GM12878 (cell line): ENCODE measurements around the gene COL26A1. TPM values are rescaled to one million over a fixed set of nuclear protein-coding genes. Genes with fewer than 3 reads are reported as not detected.
A peak's percentile ranks its signal among the peaks of the same experiment; 100 is the strongest.

ENCODE experiments used
- ATAC-seq: fragments of 200-7000 bp; cut with Tn5 transposase; 3 replicates; pipeline ENCODE4 v1.9.1; 2020; ENCODE audit warnings: mild to moderate bottlenecking, moderate library complexity
- BruUV-seq: library from RNA; stranded (reverse); fragments of 400-500 nt; replicated peaks from 2 replicates; lab custom pipeline; 2021; lab: Mats Ljungman, UMichigan
- CTCF ChIA-PET: fragments of 300-600 bp; sonication (Branson Sonifier 250); formaldehyde crosslinking; extraction: SDS; loops from one replicate; lab custom pipeline; 2021; ENCODE audit warnings: inconsistent platforms; lab: Yijun Ruan, JAX
- POLR2A ChIA-PET: fragments of 350-600 bp; formaldehyde crosslinking; extraction: SDS; loops from one replicate; lab custom pipeline; 2021; ENCODE audit warnings: inconsistent platforms; lab: Charles Lee
- RAD21 ChIA-PET: fragments of 300-600 bp; sonication (Branson Sonifier 250); formaldehyde crosslinking; loops from one replicate; lab custom pipeline; 2023; ENCODE audit warnings: antibody characterized with exemption; ENCODE audit not compliant: unreplicated experiment; lab: Charles Lee
- SMC1A ChIA-PET: fragments of 300-600 bp; sonication (Branson Sonifier 250); formaldehyde crosslinking; loops from one replicate; lab custom pipeline; 2023; ENCODE audit not compliant: unreplicated experiment, uncharacterized antibody; lab: Charles Lee
- DNase-seq: peaks from one replicate; pipeline ENCODE4 v3.0.0-alpha.2; 2011; ENCODE audit warnings: low read depth, low spot score
- FAIRE-seq: peaks from 3 replicates; lab custom pipeline; 2011; peaks lifted over from hg19 to GRCh38; lab: Jason Lieb, UNC
- H2AFZ ChIP-seq: 2 replicates; pipeline ENCODE4 v1.6.0; 2011; ENCODE audit warnings: low read depth, low read length, control low read depth; ENCODE audit not compliant: control insufficient read depth
- H3K27ac ChIP-seq: 2 replicates; pipeline ENCODE4 v1.5.1; 2011; ENCODE audit warnings: control low read depth; ENCODE audit not compliant: control insufficient read depth, insufficient read depth
- H3K27me3 ChIP-seq, 2 experiments: replicated peaks in 1 of 2; 2 replicates each; pipeline versions ENCODE4 v1.6.0 to v1.6.1; 2011; ENCODE audit warnings: low read length in 1 of 2; ENCODE audit not compliant: control insufficient read depth in 2 of 2, insufficient read depth in 2 of 2
- H3K36me3 ChIP-seq, 2 experiments: 2 replicates each; pipeline ENCODE4 v1.5.1; 2011; ENCODE audit warnings: low read length in 1 of 2; ENCODE audit not compliant: control insufficient read depth in 2 of 2, insufficient read depth in 2 of 2
- H3K4me1 ChIP-seq: 2 replicates; pipeline ENCODE4 v1.6.1; 2011; ENCODE audit warnings: mild to moderate bottlenecking, low read length, moderate library complexity, mixed read lengths; ENCODE audit not compliant: control insufficient read depth, insufficient read depth
- H3K4me2 ChIP-seq: 2 replicates; pipeline ENCODE4 v1.6.0; 2011; ENCODE audit warnings: control low read depth; ENCODE audit not compliant: control insufficient read depth, insufficient read depth
- H3K4me3 ChIP-seq: fragments of 200-600 bp; sonication (generic); 2 replicates; pipeline ENCODE4 v1.5.1; 2016
- H3K79me2 ChIP-seq: 2 replicates; pipeline ENCODE4 v1.6.0; 2011; ENCODE audit warnings: low read length; ENCODE audit not compliant: control insufficient read depth, insufficient read depth
- H3K9ac ChIP-seq: 2 replicates; pipeline ENCODE4 v1.8.0; 2011; ENCODE audit warnings: low read length, control low read depth, mixed read lengths; ENCODE audit not compliant: control insufficient read depth, insufficient read depth
- H3K9me3 ChIP-seq: replicated peaks from 3 replicates; pipeline ENCODE4 v1.5.1; 2011; ENCODE audit warnings: mild to moderate bottlenecking, low read length; ENCODE audit not compliant: control insufficient read depth, insufficient read depth
- H4K20me1 ChIP-seq: 2 replicates; pipeline ENCODE4 v1.6.0; 2011; ENCODE audit not compliant: control insufficient read depth, insufficient read depth
- BHLHE40 ChIP-seq, 2 experiments: fragments of 450-650 bp in 1 of 2; IDR thresholded peaks; 2 replicates each; pipeline ENCODE4 v1.6.1; 2011 to 2017; ENCODE audit warnings: low read depth in 2 of 2, borderline replicate concordance in 1 of 2, improper control_type of control experiment in 1 of 2, low read length in 1 of 2, mild to moderate bottlenecking in 1 of 2
- FOS ChIP-seq: IDR thresholded peaks from 3 replicates; pipeline ENCODE4 v1.6.1; 2011; ENCODE audit warnings: borderline replicate concordance; ENCODE audit not compliant: insufficient read length; ENCODE audit errors: extremely low read depth
- IKZF2 ChIP-seq, 2 experiments: fragments of 450-650 bp; IDR thresholded peaks; 2 replicates each; pipeline ENCODE4 v1.6.1; 2017; ENCODE audit warnings: mild to moderate bottlenecking in 2 of 2, moderate library complexity in 2 of 2
- NFXL1 ChIP-seq: fragments of 450-650 bp; IDR thresholded peaks from 2 replicates; pipeline ENCODE4 v1.6.1; 2017; ENCODE audit warnings: antibody characterized with exemption, mild to moderate bottlenecking, borderline replicate concordance
- PKNOX1 ChIP-seq: fragments of 450-650 bp; IDR thresholded peaks from 2 replicates; pipeline ENCODE4 v1.6.1; 2016; ENCODE audit warnings: mild to moderate bottlenecking
- POLR2A ChIP-seq: IDR thresholded peaks from 2 replicates; pipeline ENCODE4 v1.6.1; 2011; ENCODE audit warnings: low read depth, mild to moderate bottlenecking, low read length
- SPI1 ChIP-seq: IDR thresholded peaks from 2 replicates; pipeline ENCODE4 v1.6.1; 2011; ENCODE audit warnings: low read depth, mild to moderate bottlenecking, low read length, moderate library complexity, borderline replicate concordance; ENCODE audit not compliant: insufficient read depth
- WRNIP1 ChIP-seq: IDR thresholded peaks from 2 replicates; pipeline ENCODE4 v1.6.1; 2011; ENCODE audit warnings: low read depth, low read length, improper control_type of control experiment, borderline replicate concordance
- ZBTB11 ChIP-seq: fragments of 450-650 bp; formaldehyde crosslinking; IDR thresholded peaks from 2 replicates; pipeline ENCODE4 v1.5.0; 2022; ENCODE audit warnings: mild to moderate bottlenecking, missing genetic modification characterization
- ZBTB4 ChIP-seq: fragments of 450-650 bp; formaldehyde crosslinking; IDR thresholded peaks from 2 replicates; pipeline ENCODE4 v1.4.0; 2022; ENCODE audit warnings: mild to moderate bottlenecking, moderate library complexity
- WGBS: methylation state at CpG from one replicate; pipeline ENCODE4 v1.1.6; 2016; ENCODE audit warnings: low lambda C conversion rate; ENCODE audit not compliant: insufficient replicate concordance, insufficient coverage; ENCODE audit errors: missing lambda C conversion rate; 5-methylcytosine and 5-hydroxymethylcytosine counted together
- in situ Hi-C: fragments of 300-500 bp; cut with MboI; formaldehyde crosslinking; loops from 9 replicates; pipeline ENCODE4 v1.14.3; 2018; ENCODE audit warnings: mixed read lengths
- intact Hi-C: fragments of 100-400 bp; cut with micrococcal nuclease; formaldehyde crosslinking; loops from one replicate; pipeline ENCODE4 v1.14.2; 2022; ENCODE audit not compliant: unreplicated experiment
- polyA plus RNA-seq, 11 experiments: library from polyadenylated mRNA; depleted of rRNA in 4 of 11; unstranded in 6 of 11; stranded (reverse) in 5 of 11; fragments of >200 nt; fragmentation: Nextera tagmentation in 4 of 11; fragmentation: Illumina TruSeq in 1 of 11; extraction: Ambion mirVana in 4 of 11; extraction: Trizol in 1 of 11; gene quantifications; 1 replicate in 1 of 11; 2 replicates in 10 of 11; pipeline versions ENCODE4 v1.2.1 to v1.2.3, GENCODE V29; 2011 to 2016; ENCODE audit warnings: inconsistent platforms in 2 of 11, missing spikeins in 2 of 11, low read depth in 1 of 11
- total RNA-seq, 4 experiments: library from RNA; depleted of rRNA in 3 of 4; stranded (reverse); fragments of >200 nt in 3 of 4; fragmentation: Illumina TruSeq in 1 of 4; extraction: Trizol in 1 of 4; gene quantifications; 2 replicates each; pipeline versions ENCODE4 v1.2.1 to v1.2.3, GENCODE V29; 2013 to 2021

The COL26A1 gene
- total and polyA plus RNA-seq, 10 of the 15 experiments (the other 5 are each of a cell fraction or from before 2014, with no cell fraction given) = 0.08 TPM; not detected in 9

- WGBS = 16% methylated on average over 5 of the region's 5 CpGs
- no TSS peak for BruUV-seq
- TF ChIP-seq SPI1 = peak; percentile 78
- no peak for TF ChIP-seq POLR2A
- no peak for TF ChIP-seq WRNIP1
- TF ChIP-seq, all 136 proteins: peak for 1
- Histone ChIP-seq H2AFZ (no peak overlapping the region), H3K9ac (no peak overlapping the region), H3K4me1 (no peaks in the 10 kb centered on the region), H3K4me3 (no peak overlapping the region), H3K27ac (no peak overlapping the region), H3K9me3 (no peaks in the 10 kb centered on the region), H3K36me3 (no peaks in the 10 kb centered on the region), H4K20me1 (no peaks in the 10 kb centered on the region), H3K79me2 (no peaks in the 10 kb centered on the region), H3K4me2 (no peak overlapping the region), H3K27me3 (no peaks in the 10 kb centered on the region)
- intact Hi-C loops (no loop called here), in situ Hi-C loops (no loop called here)
- ChIA-PET CTCF (interaction anchor here (1.2 kb wide), 1 partner anchor 19 kb away, joined by 3 read pairs; no protein-coding TSS in a partner anchor), SMC1A (no interaction called here), POLR2A (no interaction called here), RAD21 (no interaction called here)
- DNase-seq (no peak), FAIRE-seq (no peak), ATAC-seq (peak; percentile 46; the same call in 2 of the 3 replicates)
These were observed 28.8 kb upstream of the COL26A1 start for GRCh38 chr7:101333912-101334311.

- POLR2A ChIA-PET = no interaction called here
- in situ Hi-C loops = no loop called here
- H2AFZ ChIP-seq = no peak overlapping the region
- H3K27me3 ChIP-seq = no peaks in the 10 kb centered on the region
- H3K36me3 ChIP-seq = no peaks in the 10 kb centered on the region
- no peaks in the 10 kb centered on the region for H3K4me1 ChIP-seq
- no peaks in the 10 kb centered on the region for H4K20me1 ChIP-seq
- no peak overlapping the region for H3K27ac ChIP-seq
- H3K9me3 ChIP-seq = no peaks in the 10 kb centered on the region
- no TSS peak for BruUV-seq
- H3K4me2 ChIP-seq = no peak overlapping the region
- no peak for FAIRE-seq
- WGBS = 59% methylated on average over 14 of the region's 14 CpGs
- no peak overlapping the region for H3K9ac ChIP-seq
- no peak overlapping the region for H3K4me3 ChIP-seq
- RAD21 ChIA-PET = no interaction called here
- no peaks in the 10 kb centered on the region for H3K79me2 ChIP-seq
- CTCF ChIA-PET = interaction anchor here (0.6 to 1.7 kb wide), 4 partner anchors 23 to 724 kb away, joined by 3 read pairs; no protein-coding TSS in a partner anchor
- intact Hi-C loops = no loop called here
- DNase-seq = no peak
- no peak for ATAC-seq
- SMC1A ChIA-PET = no interaction called here
- no peak for TF ChIP-seq ZBTB4 (CRISPR knock-in tag)
- TF ChIP-seq PKNOX1 = no peak
- TF ChIP-seq ZBTB11 (CRISPR knock-in tag) = no peak
- TF ChIP-seq FOS = no peak
- TF ChIP-seq BHLHE40 (IDR thresholded peaks at IDR 0.05; ENCODE audit: borderline replicate concordance in 1 of 2, low read depth in 2 of 2, low read length in 1 of 2) = no peak
- no peak for TF ChIP-seq IKZF2 (IDR thresholded peaks at IDR 0.05)
- no peak for TF ChIP-seq NFXL1
These were observed 22.3 kb upstream of the COL26A1 start for GRCh38 chr7:101340379-101340778.
